Lower lobe of right lung (tissue), 2 donors: ENCODE data around the gene ANKRD10. TPM values are rescaled to one million over a fixed set of nuclear protein-coding genes. Genes with fewer than 3 reads are reported as not detected.

Experiments used
- ATAC-seq, 2 donors: fragments of 200-7000 bp; cut with Tn5 transposase; one replicate each; pipeline ENCODE4 v1.9.1; 2020 to 2022; ENCODE audit warnings: mild to moderate bottlenecking in 2 of 2, moderate library complexity in 2 of 2
- DNase-seq: peaks from one replicate; pipeline ENCODE4 v3.0.0-alpha.2; 2020
- H3K27ac ChIP-seq: fragments of 200-600 bp; one replicate; pipeline ENCODE4 v1.8.0; 2022
- H3K27me3 ChIP-seq: fragments of 200-600 bp; one replicate; pipeline ENCODE4 v1.8.0; 2022; ENCODE audit warnings: low read depth
- H3K36me3 ChIP-seq: fragments of 200-600 bp; one replicate; pipeline ENCODE4 v1.8.0; 2022; ENCODE audit warnings: mild to moderate bottlenecking
- H3K4me1 ChIP-seq: fragments of 200-600 bp; one replicate; pipeline ENCODE4 v1.8.0; 2022
- H3K4me3 ChIP-seq: fragments of 200-600 bp; one replicate; pipeline ENCODE4 v1.8.0; 2022; ENCODE audit warnings: mild to moderate bottlenecking
- H3K9me3 ChIP-seq: fragments of 200-600 bp; one replicate; pipeline ENCODE4 v1.8.0; 2022
- intact Hi-C: fragments of 100-400 bp; cut with DNase I; formaldehyde crosslinking; loops from one replicate; pipeline ENCODE4 v1.11.0; 2022
- total RNA-seq: library from RNA; stranded (reverse); fragmentation: NEBNext Ultra II Directional; extraction: Animal tissue kit (Norgen Biotek cat#: 25700); gene quantifications from one replicate; pipeline ENCODE4 v1.2.1, GENCODE V29; 2021
- TF ChIP-seq, protein P1 (sequence below): fragments of 200-600 bp; IDR thresholded peaks from one replicate; pipeline ENCODE4 v1.8.0; 2022; ENCODE audit warnings: antibody characterized with exemption, mild to moderate bottlenecking
- donor health status: DM: no; HTN: yes; CAD: no; lungs with severe emphysema.

ANKRD10 gene
- total RNA-seq, 1 donor from 2014 or later, result 132 TPM

DNA sequence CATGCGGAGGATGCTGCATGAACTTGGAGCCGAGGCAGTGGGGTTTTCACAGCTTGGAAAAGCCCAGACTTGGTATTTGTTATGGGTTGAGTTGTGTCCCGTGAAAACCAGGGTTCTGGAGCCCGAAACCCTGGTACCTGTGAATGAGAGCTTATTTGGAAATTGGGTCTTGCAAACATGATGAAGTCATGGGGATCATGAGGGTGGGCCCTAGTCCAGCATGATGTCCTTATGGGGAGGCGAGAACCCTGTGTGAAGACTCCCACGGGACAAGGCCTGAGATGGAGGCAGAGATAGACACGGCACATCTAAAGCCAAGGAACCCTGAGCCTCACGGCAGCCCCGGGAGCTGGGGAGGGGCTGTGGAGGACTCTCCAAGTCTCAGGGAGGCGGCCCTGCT is 82.3 kb downstream of the ANKRD10 start:
- H3K27me3 ChIP-seq, result no peaks in the 10 kb centered on the region

DNA sequence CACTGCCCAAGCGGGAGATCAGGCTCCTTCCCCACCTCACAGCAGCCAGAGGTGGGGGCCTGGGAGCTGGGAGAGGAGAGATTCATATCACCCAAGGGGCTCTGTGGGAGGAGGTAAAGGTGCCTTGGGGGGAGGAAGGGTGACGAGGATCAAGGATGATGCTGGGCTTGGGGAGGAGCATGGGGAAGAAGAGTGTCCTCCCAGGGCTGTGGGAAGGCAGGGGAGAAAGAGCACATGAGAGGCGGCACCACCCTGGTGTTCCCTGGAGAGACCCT is 82.7 kb downstream of the ANKRD10 start:
- no peak for ATAC-seq
- intact Hi-C loops, result no loop called here
- Histone ChIP-seq H3K36me3 (no peaks in the 10 kb centered on the region), H3K9me3 (no peaks in the 10 kb centered on the region), H3K4me1 (no peaks in the 10 kb centered on the region), H3K27ac (no peak overlapping the region), H3K4me3 (no peak overlapping the region), H3K27me3 (no peaks in the 10 kb centered on the region)
- no peak for DNase-seq
- TF ChIP-seq, protein P1, sequence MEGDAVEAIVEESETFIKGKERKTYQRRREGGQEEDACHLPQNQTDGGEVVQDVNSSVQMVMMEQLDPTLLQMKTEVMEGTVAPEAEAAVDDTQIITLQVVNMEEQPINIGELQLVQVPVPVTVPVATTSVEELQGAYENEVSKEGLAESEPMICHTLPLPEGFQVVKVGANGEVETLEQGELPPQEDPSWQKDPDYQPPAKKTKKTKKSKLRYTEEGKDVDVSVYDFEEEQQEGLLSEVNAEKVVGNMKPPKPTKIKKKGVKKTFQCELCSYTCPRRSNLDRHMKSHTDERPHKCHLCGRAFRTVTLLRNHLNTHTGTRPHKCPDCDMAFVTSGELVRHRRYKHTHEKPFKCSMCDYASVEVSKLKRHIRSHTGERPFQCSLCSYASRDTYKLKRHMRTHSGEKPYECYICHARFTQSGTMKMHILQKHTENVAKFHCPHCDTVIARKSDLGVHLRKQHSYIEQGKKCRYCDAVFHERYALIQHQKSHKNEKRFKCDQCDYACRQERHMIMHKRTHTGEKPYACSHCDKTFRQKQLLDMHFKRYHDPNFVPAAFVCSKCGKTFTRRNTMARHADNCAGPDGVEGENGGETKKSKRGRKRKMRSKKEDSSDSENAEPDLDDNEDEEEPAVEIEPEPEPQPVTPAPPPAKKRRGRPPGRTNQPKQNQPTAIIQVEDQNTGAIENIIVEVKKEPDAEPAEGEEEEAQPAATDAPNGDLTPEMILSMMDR, result no peak

More for the DNA sequence above, 82.3 kb downstream of the ANKRD10 start:
- no peaks in the 10 kb centered on the region for H3K9me3 ChIP-seq
- H3K36me3 ChIP-seq, result no peaks in the 10 kb centered on the region
- no peak for DNase-seq
- no peak for ATAC-seq
- no peak overlapping the region for H3K27ac ChIP-seq
- H3K4me3 ChIP-seq, result no peak overlapping the region
- TF ChIP-seq, protein P1, result no peak
- intact Hi-C loops, result no loop called here
- H3K4me1 ChIP-seq, result no peaks in the 10 kb centered on the region

DNA sequence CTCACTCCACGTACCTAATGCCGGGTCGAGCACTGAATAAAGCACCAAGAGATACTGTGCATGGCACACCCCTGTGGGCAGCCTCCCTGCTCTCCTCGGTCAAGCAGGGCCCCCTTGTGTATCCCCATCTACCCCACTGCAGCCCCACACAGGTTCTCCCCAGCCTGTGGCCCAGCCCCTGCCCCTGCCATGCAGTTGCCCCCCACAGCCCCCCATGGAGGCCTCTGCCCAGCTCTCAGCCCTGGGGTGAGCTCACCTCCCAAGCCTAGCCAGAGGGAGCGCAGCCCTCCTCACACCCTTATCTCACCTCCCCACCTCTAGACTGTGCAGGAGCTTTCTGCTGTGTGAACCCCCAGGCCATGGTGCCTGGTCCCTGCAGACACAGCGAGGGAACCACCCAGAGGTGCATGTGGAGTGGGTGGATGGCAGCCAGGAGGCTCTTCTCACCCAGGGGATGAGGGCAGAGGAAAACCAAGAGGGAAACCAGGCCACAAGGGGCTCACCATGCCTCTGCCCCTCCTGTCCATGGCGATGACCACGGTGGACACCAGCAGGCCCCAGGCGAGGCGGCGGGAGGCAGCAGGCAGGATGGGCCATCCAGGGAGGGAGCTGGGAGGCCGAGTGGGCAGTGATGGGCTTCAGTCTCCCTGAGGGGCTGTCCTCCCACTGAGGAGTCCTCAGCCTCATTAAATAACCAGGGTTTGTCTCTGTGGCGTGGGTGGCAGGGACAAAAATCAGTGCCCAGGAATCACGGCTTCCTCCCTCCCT is 83.2 kb downstream of the ANKRD10 start:
- Histone ChIP-seq H3K4me1 (no peaks in the 10 kb centered on the region), H3K36me3 (no peaks in the 10 kb centered on the region), H3K27ac (no peak overlapping the region), H3K9me3 (no peaks in the 10 kb centered on the region), H3K27me3 (no peaks in the 10 kb centered on the region), H3K4me3 (no peak overlapping the region)
- intact Hi-C loops, result no loop called here
- DNase-seq (no peak), ATAC-seq (peak in 1 of 2 donors; percentile 32)
- TF ChIP-seq, protein P1, result no peak

DNA sequence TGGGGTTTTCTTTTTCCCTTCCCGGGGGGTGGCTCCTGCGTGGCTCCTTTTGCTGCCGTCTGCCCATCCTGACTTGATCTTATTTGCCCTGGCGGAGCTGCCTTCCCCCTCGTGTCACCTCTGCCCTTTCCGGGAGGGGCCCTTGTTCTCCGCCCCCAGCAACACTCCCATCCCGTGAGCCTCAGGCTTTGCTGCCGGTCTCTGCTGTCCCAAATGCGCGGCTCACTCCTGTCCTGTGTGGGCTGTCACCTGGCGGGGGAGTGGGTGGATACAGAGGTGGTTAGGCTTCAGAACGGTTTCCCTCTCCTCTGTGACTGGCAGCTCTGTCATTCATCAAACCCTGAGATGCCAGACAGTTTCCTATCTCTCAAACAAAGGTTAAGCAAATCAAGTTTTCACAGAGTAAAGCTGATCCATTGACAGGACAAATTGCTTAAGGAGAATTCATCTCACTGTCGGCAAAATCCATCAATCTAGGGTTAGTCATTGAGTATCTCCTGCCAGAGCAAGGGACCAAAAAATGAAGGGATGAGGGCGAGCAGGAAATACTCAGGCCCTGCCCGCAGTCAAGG is 84.0 kb downstream of the ANKRD10 start:
- intact Hi-C loops, result no loop called here
- no peak for DNase-seq
- no peaks in the 10 kb centered on the region for H3K9me3 ChIP-seq
- H3K27ac ChIP-seq, result no peak overlapping the region
- H3K36me3 ChIP-seq, result no peaks in the 10 kb centered on the region
- TF ChIP-seq, protein P1, result no peak
- H3K27me3 ChIP-seq, result peaks cover 2% of the 10 kb centered on the region
- no peak for ATAC-seq
- no peak overlapping the region for H3K4me3 ChIP-seq
- no peaks in the 10 kb centered on the region for H3K4me1 ChIP-seq

DNA sequence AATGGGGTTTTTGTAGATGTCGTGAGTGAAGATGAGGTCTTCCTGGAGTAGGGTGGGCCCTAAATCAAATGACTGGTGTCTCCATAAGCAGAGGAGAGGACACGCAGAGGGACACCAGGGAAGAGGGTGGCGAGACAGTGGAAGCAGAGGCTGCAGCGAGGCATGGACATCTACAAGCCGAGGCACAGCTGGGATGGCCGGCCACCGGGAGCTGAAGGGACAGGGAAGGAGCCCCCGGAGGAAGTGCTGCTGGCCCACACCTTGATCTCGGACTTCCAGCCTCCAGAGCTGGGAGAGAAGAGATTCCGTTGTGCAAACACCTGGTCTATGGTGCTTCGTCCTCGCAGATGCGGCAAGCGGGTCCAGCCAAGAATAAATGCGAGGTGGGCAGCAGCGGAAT is 84.5 kb downstream of the ANKRD10 start:
- Histone ChIP-seq H3K27me3 (peaks cover 5% of the 10 kb centered on the region), H3K4me1 (no peaks in the 10 kb centered on the region), H3K9me3 (no peaks in the 10 kb centered on the region), H3K36me3 (no peaks in the 10 kb centered on the region), H3K4me3 (no peak overlapping the region), H3K27ac (no peak overlapping the region)
- DNase-seq, result no peak
- TF ChIP-seq, protein P1, result no peak
- no peak for ATAC-seq
- intact Hi-C loops, result no loop called here
